ENCODE results near the gene BCAS1. TPM values are rescaled to one million over a fixed set of nuclear protein-coding genes. Genes with fewer than 3 reads are reported as not detected.
A peak's percentile ranks its signal among the peaks of the same experiment; 100 is the strongest.

The BCAS1 gene
- total RNA-seq, 1 donor: under 0.01 TPM

DNA sequence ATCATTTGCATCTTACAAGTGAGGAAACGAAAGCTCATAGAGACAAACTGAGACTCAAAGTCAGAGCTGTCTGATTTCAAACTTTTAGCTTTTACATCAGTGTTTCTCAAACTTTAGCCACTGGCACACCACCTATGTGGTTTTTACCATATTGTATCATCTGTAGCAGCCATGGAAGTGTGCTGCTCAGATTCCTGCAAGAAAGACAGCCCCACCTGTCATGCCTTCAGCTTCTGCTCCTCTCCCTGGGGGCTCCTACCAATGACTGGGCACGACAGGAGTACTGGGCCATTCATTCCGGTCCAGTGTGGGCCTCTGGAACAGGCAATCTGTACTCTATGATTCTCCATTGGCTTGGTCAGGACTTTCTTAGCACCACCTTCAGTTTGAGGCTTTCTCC lies 87.0 kb downstream of the BCAS1 start:
- DNase-seq (ENCODE audit: low read depth): no peak
- H3K4me3 ChIP-seq (ENCODE audit: low read depth, low read length): no peak overlapping the region

DNA sequence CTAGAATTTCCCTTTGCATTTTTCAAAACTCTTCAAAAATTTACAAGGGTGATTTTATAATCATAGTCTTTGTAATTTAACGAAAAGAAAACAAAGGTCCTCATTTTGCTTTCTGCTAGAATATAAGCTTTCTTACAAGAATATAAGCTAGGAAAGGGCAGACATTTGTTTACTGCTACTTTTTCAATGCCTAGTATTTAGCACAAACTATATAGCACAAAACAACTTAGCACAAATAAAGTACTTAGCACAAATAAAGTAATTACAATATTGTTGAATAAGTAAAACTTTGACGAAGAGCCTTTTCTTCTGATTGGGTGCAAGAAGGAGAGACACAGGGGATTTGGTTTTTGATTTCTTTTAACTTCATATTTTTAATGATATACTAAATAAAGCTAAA lies 87.8 kb downstream of the BCAS1 start:
- no peak overlapping the region for H3K4me3 ChIP-seq (ENCODE audit: low read depth, low read length)
- DNase-seq (ENCODE audit: low read depth): no peak
- TF ChIP-seq, protein P1, sequence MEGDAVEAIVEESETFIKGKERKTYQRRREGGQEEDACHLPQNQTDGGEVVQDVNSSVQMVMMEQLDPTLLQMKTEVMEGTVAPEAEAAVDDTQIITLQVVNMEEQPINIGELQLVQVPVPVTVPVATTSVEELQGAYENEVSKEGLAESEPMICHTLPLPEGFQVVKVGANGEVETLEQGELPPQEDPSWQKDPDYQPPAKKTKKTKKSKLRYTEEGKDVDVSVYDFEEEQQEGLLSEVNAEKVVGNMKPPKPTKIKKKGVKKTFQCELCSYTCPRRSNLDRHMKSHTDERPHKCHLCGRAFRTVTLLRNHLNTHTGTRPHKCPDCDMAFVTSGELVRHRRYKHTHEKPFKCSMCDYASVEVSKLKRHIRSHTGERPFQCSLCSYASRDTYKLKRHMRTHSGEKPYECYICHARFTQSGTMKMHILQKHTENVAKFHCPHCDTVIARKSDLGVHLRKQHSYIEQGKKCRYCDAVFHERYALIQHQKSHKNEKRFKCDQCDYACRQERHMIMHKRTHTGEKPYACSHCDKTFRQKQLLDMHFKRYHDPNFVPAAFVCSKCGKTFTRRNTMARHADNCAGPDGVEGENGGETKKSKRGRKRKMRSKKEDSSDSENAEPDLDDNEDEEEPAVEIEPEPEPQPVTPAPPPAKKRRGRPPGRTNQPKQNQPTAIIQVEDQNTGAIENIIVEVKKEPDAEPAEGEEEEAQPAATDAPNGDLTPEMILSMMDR (IDR thresholded peaks at IDR 0.05; ENCODE audit: insufficient read depth, low read depth, low read length): no peak

More for the DNA sequence above, 87.0 kb downstream of the BCAS1 start:
- TF ChIP-seq, protein P1 (IDR thresholded peaks at IDR 0.05; ENCODE audit: insufficient read depth, low read depth, low read length): no peak

DNA sequence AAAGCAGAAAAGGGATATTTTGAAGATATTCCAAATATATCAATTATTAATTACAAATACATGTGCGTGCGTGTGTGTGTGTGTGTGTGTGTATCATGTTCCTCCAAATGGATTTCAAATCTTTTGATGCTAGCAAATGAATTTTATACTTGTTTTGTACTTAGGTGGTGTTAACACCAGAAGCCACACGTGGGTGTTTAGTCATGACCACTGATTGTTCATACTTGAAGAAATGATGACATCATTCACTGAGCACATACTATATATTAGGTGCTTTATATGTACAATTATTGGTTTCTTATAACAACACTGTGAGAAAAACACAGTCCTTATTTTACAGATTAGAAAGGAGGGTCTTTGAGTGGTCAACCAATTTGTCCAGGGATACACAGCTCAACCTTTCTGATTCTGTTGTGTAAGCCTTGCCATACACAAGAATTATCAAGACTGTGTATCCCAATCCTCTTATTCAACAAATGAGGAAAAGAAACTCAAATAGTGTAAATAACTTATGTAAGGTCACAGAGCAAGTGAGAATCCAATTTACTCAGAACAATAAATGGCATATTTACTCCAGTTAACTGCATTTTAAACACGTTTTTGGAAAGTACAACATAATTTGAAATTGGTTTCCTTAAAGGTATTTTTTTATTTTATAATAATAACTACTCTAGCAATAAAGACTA lies 88.5 kb downstream of the BCAS1 start:
- DNase-seq (ENCODE audit: low read depth): no peak
- TF ChIP-seq, protein P1 (IDR thresholded peaks at IDR 0.05; ENCODE audit: insufficient read depth, low read depth, low read length): no peak
- no peak overlapping the region for H3K4me3 ChIP-seq (ENCODE audit: low read depth, low read length)

DNA sequence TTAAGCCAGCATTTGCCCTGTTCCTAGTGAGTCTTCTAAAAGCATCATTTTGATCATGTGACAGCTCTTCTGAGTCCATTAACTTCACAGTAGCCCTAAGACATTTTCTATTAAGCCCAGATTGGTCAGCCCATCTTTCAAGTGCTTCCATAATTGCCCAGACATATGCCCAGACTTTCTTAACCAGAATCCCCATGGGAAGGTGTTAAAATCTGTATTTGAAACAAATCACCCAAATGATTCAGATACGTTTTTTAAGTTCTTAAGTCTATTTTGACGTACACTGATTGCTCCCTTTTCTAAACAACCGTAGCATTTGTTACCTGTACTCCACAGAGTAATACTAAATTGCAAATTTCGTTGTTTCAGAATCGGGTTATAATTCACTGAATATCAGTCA lies 89.3 kb downstream of the BCAS1 start:
- TF ChIP-seq, protein P1 (IDR thresholded peaks at IDR 0.05; ENCODE audit: insufficient read depth, low read depth, low read length): no peak
- no peak for DNase-seq (ENCODE audit: low read depth)
- no peak overlapping the region for H3K4me3 ChIP-seq (ENCODE audit: low read depth, low read length)

DNA sequence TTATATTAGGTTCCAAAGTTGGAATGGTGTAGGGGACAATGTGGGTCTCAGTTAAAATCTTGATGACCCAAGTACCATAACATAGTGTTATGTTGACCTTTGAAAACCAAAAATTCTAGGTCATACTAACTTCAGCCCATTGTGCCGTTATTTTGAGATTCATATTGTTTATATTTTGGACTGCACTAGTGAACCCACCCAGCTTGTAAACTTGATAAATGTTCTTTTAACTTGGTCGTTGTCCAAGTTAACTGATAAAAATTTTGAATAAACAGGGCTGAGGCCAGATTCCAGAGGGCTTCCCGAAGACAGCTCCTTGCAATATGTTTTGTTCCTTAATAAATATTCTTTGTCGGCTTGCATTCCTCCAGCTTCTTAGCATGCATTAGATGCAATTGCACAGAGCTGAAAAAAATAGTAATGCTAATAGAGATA lies 90.3 kb downstream of the BCAS1 start:
- no peak overlapping the region for H3K4me3 ChIP-seq (ENCODE audit: low read depth, low read length)
- TF ChIP-seq, protein P1 (IDR thresholded peaks at IDR 0.05; ENCODE audit: insufficient read depth, low read depth, low read length): no peak
- DNase-seq (ENCODE audit: low read depth): peak; percentile 72

DNA sequence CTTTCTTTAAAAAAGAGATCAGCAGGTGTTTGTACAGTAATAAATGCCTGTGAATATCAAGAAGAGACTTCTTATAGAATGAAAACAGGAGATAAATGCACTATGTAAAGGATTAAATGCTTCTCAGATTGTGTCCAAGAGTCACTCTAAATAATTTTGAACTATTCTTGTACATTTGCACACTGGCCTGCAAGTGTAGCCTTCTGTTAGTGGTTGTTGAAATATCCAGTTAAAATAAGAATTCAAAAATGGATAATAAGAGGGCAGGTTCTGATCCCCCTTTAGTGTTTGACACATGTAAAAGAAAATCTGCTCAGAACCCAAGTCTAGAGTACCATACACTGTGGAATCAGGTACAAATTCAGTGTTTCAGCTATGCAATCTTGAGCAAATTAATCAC lies 91.9 kb downstream of the BCAS1 start:
- DNase-seq (ENCODE audit: low read depth): no peak
- TF ChIP-seq, protein P1 (IDR thresholded peaks at IDR 0.05; ENCODE audit: insufficient read depth, low read depth, low read length): no peak

DNA sequence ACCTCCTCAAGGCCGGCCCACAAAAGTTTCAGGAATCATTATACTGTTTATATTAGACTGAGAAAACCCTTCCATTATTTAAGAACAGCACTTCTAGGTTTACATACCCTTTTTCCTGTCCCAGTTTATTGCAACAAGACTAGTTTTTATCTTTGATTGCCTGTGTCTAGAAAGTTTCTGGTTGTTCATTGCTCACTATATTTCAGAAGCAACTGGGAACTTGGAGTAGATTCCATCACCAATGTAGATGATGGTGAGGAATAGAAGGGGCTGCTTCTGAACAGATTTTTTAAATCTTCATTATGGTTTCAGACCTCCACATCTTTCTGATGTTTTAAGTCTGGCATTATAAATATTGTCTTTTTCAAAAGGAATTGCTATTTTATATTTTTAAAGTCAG lies 93.0 kb downstream of the BCAS1 start:
- H3K4me3 ChIP-seq (ENCODE audit: low read depth, low read length): no peak overlapping the region
- DNase-seq (ENCODE audit: low read depth): no peak
- TF ChIP-seq, protein P1 (IDR thresholded peaks at IDR 0.05; ENCODE audit: insufficient read depth, low read depth, low read length): no peak

More for the DNA sequence above, 91.9 kb downstream of the BCAS1 start:
- no peak overlapping the region for H3K4me3 ChIP-seq (ENCODE audit: low read depth, low read length)
